ENCODE data around the gene BORCS6. TPM values are rescaled to one million over a fixed set of nuclear protein-coding genes. Genes with fewer than 3 reads are reported as not detected.

Gene BORCS6
- total and polyA plus RNA-seq, 9 of the 15 experiments (the other 6 are each of a cell fraction or from before 2014, with no cell fraction given): 0.01 to 7.4 (median 2.3) TPM

GRCh38 chr17:8173056-8173870, 16.7 kb downstream of the BORCS6 start (continued):
- TF ChIP-seq CHAMP1 (IDR thresholded peaks at IDR 0.05) (peak; percentile 80), MNT (conservative IDR thresholded peaks at IDR 0.05) (peak; percentile 62 to 74), ZNF592 (IDR thresholded peaks at IDR 0.05) (peak; percentile 83), POLR3A (IDR thresholded peaks at IDR 0.05; ENCODE audit: borderline replicate concordance, extremely low read depth, insufficient read depth, insufficient read length) (no peak), ZNF253 (CRISPR knock-in tag; conservative IDR thresholded peaks at IDR 0.05) (peak; percentile 93), RBM39 (optimal IDR thresholded peaks at IDR 0.05; ENCODE audit: low read depth, low read length) (peak; percentile 98), GATAD2A (IDR thresholded peaks at IDR 0.05) (peak; percentile 98), ARHGAP35 (IDR thresholded peaks at IDR 0.05; ENCODE audit: partially characterized antibody) (peak; percentile 100), TRIM25 (IDR thresholded peaks at IDR 0.05; ENCODE audit: borderline replicate concordance) (no peak; the same call in 1 of the 2 replicates), ZSCAN29 (IDR thresholded peaks at IDR 0.05) (no peak; the same call in none of the 2 replicates), NUFIP1 (IDR thresholded peaks at IDR 0.05; ENCODE audit: partially characterized antibody) (peak; percentile 100), ATF2 (CRISPR knock-in tag; IDR thresholded peaks at IDR 0.05) (no peak), ZNF133 (CRISPR knock-in tag; IDR thresholded peaks at IDR 0.05) (no peak), CHD4 (IDR thresholded peaks at IDR 0.05; ENCODE audit: insufficient read depth, insufficient replicate concordance, low read depth, low read length, poor library complexity, severe bottlenecking) (no peak), SIX5 (IDR thresholded peaks at IDR 0.05; ENCODE audit: borderline replicate concordance in 1 of 2, insufficient read depth in 1 of 2, low read depth in 1 of 2, low read length in 2 of 2) (no peak)
